ENCODE results near the gene CACNB1.

DNA sequence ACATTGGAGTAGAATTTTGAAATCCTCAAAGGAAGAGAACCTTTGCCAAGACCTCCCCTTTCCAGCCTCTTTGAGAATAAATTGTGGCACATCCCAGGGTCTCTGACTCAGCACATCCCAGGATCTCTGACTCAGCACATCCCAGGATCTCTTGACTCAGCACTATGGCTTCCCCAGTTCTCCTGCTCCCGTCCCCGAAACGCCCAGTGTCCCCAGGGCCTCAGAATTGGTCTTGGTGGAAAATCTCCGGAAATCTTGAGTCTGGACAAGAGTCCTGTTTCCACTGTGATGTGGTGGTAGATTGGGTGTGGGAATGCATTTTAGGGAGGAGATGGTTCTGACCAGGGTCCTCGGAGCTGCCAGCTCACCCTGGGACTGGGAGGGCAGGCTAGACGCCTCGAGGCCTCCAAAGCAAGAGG lies 65.3 kb downstream of the CACNB1 start:
- TF ChIP-seq, protein P1, sequence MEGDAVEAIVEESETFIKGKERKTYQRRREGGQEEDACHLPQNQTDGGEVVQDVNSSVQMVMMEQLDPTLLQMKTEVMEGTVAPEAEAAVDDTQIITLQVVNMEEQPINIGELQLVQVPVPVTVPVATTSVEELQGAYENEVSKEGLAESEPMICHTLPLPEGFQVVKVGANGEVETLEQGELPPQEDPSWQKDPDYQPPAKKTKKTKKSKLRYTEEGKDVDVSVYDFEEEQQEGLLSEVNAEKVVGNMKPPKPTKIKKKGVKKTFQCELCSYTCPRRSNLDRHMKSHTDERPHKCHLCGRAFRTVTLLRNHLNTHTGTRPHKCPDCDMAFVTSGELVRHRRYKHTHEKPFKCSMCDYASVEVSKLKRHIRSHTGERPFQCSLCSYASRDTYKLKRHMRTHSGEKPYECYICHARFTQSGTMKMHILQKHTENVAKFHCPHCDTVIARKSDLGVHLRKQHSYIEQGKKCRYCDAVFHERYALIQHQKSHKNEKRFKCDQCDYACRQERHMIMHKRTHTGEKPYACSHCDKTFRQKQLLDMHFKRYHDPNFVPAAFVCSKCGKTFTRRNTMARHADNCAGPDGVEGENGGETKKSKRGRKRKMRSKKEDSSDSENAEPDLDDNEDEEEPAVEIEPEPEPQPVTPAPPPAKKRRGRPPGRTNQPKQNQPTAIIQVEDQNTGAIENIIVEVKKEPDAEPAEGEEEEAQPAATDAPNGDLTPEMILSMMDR (IDR thresholded peaks at IDR 0.05): no peak
- no peak for TF ChIP-seq POLR2A (IDR thresholded peaks at IDR 0.05)

All from adrenal gland (tissue), 5 donors.